Endothelial cell of umbilical vein (primary cell): ENCODE data around the gene PRKG1.

Source experiments
- EZH2 ChIP-seq: IDR thresholded peaks from 2 replicates; pipeline ENCODE4 v1.6.1; 2012; ENCODE audit warnings: borderline replicate concordance, low read depth, mild to moderate bottlenecking, moderate library complexity, low read length, inconsistent platforms; ENCODE audit not compliant: severe bottlenecking
- JUN ChIP-seq: IDR thresholded peaks from 2 replicates; pipeline ENCODE4 v1.6.1; 2011; ENCODE audit warnings: borderline replicate concordance, low read depth; ENCODE audit not compliant: insufficient read length, insufficient read depth
- MAX ChIP-seq: IDR thresholded peaks from 2 replicates; pipeline ENCODE4 v1.6.1; 2011; ENCODE audit not compliant: insufficient read depth, insufficient read length
- POLR2A ChIP-seq: IDR thresholded peaks from 2 replicates; pipeline ENCODE4 v1.6.1; 2012; ENCODE audit warnings: low read depth, mild to moderate bottlenecking, control low read depth, low read length
- POLR2AphosphoS5 ChIP-seq: IDR thresholded peaks from 2 replicates; pipeline ENCODE4 v1.6.1; 2012; ENCODE audit warnings: low read depth, mild to moderate bottlenecking, control low read depth, low read length, moderate library complexity; ENCODE audit not compliant: insufficient read depth
- TF ChIP-seq, protein P1 (sequence below), 2 donors: IDR thresholded peaks; 1 replicate in 1 of 2; 2 replicates in 1 of 2; pipeline ENCODE4 v1.5.1; 2011; ENCODE audit warnings: low read length in 2 of 2, mild to moderate bottlenecking in 2 of 2, moderate library complexity in 2 of 2, control low read depth in 1 of 2, inconsistent platforms in 1 of 2, low read depth in 1 of 2; ENCODE audit not compliant: insufficient read depth in 1 of 2; ENCODE audit errors: extremely low read depth in 1 of 2

GRCh38 chr10:51399840-51400239 lies 325.6 kb downstream of the PRKG1 start:
- TF ChIP-seq, protein P1, sequence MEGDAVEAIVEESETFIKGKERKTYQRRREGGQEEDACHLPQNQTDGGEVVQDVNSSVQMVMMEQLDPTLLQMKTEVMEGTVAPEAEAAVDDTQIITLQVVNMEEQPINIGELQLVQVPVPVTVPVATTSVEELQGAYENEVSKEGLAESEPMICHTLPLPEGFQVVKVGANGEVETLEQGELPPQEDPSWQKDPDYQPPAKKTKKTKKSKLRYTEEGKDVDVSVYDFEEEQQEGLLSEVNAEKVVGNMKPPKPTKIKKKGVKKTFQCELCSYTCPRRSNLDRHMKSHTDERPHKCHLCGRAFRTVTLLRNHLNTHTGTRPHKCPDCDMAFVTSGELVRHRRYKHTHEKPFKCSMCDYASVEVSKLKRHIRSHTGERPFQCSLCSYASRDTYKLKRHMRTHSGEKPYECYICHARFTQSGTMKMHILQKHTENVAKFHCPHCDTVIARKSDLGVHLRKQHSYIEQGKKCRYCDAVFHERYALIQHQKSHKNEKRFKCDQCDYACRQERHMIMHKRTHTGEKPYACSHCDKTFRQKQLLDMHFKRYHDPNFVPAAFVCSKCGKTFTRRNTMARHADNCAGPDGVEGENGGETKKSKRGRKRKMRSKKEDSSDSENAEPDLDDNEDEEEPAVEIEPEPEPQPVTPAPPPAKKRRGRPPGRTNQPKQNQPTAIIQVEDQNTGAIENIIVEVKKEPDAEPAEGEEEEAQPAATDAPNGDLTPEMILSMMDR (IDR thresholded peaks at IDR 0.05; ENCODE audit: extremely low read depth in 1 of 2, insufficient read depth in 1 of 2, low read depth in 1 of 2, low read length in 2 of 2): no peak
- TF ChIP-seq POLR2A: no peak
- TF ChIP-seq EZH2: no peak
- no peak for TF ChIP-seq MAX
- TF ChIP-seq POLR2AphosphoS5: no peak
- no peak for TF ChIP-seq JUN
